ENCODE measurements around the gene CERS5.
"Not testable (repeated sequence)": the region's sequence is repeated elsewhere in the genome, so short reads cannot be mapped to it uniquely, and the experiment has no call there.

Gene CERS5

GRCh38 chr12:50103767-50104321 lies 63.3 kb downstream of the CERS5 start, which contains the start of gene GPD1:
TSS of gene GPD1 (plus strand) at chr12:50104008. CDS start at chr12:50104051, 43 bp downstream.
- DNase-seq (ENCODE audit: low spot score): peak; percentile 75

- no peak for DNase-seq (ENCODE audit: low spot score)
Measured at GRCh38 chr12:50103351-50103750, 63.8 kb downstream of the CERS5 start.

GRCh38 chr12:50102646-50103309 lies 64.4 kb downstream of the CERS5 start:
- DNase-seq (ENCODE audit: low spot score): no peak

GRCh38 chr12:50102131-50102531 lies 65.0 kb downstream of the CERS5 start:
- no peak for DNase-seq (ENCODE audit: low spot score)

- DNase-seq (ENCODE audit: low spot score): peak; percentile 63
Measured at GRCh38 chr12:50101663-50102062, 65.5 kb downstream of the CERS5 start.

GRCh38 chr12:50100561-50100960 lies 66.6 kb downstream of the CERS5 start:
- no peak for DNase-seq (ENCODE audit: low spot score)

GRCh38 chr12:50099302-50100008 lies 67.7 kb downstream of the CERS5 start:
- peak; percentile 73 for DNase-seq (ENCODE audit: low spot score)

- DNase-seq (ENCODE audit: low spot score): no peak
Measured at GRCh38 chr12:50097952-50098351, 69.2 kb downstream of the CERS5 start.

- DNase-seq (ENCODE audit: low spot score): no peak
Measured at GRCh38 chr12:50090391-50090790, 76.8 kb downstream of the CERS5 start.

GRCh38 chr12:50089730-50090129 lies 77.4 kb downstream of the CERS5 start:
- DNase-seq (ENCODE audit: low spot score): no peak

GRCh38 chr12:50088577-50089335 lies 78.4 kb downstream of the CERS5 start:
- peak; percentile 46 for DNase-seq (ENCODE audit: low spot score)

- DNase-seq (ENCODE audit: low spot score): peak; percentile 74
Measured at GRCh38 chr12:50087995-50088394, 79.2 kb downstream of the CERS5 start.

GRCh38 chr12:50087151-50087550 lies 80.0 kb downstream of the CERS5 start:
- DNase-seq (ENCODE audit: low spot score): no peak

- no peak for DNase-seq (ENCODE audit: low spot score)
Measured at GRCh38 chr12:50086148-50086547, 81.0 kb downstream of the CERS5 start.

GRCh38 chr12:50085615-50086072 lies 81.5 kb downstream of the CERS5 start:
- no peak for DNase-seq (ENCODE audit: low spot score)

GRCh38 chr12:50084775-50085614 lies 82.2 kb downstream of the CERS5 start, which contains the start of gene SMARCD1:
TSS of gene SMARCD1 (plus strand) at chr12:50085342. CDS start at chr12:50085370, 28 bp downstream.
- DNase-seq (ENCODE audit: low spot score): peak; percentile 93

GRCh38 chr12:50084409-50084774 lies 82.8 kb downstream of the CERS5 start:
- DNase-seq (ENCODE audit: low spot score): not testable (repeated sequence)

- DNase-seq (ENCODE audit: low spot score): no peak
Measured at GRCh38 chr12:50083301-50083700, 83.9 kb downstream of the CERS5 start.

GRCh38 chr12:50082644-50083043 lies 84.5 kb downstream of the CERS5 start:
- no peak for DNase-seq (ENCODE audit: low spot score)

- no peak for DNase-seq (ENCODE audit: low spot score)
Measured at GRCh38 chr12:50081096-50081808, 85.9 kb downstream of the CERS5 start.

GRCh38 chr12:50079771-50080170 lies 87.4 kb downstream of the CERS5 start:
- no peak for DNase-seq (ENCODE audit: low spot score)

All from hepatic stellate cell (primary cell).